ENCODE results near the gene CATSPERB. TPM values are rescaled to one million over a fixed set of nuclear protein-coding genes. Genes with fewer than 3 reads are reported as not detected.

CATSPERB gene
- total RNA-seq, 1 donor from 2014 or later = 5.6 TPM

- Mint-ChIP-seq H3K9me3 (ENCODE audit: low read depth) (no peaks in the 10 kb centered on the region), H3K27ac (no peak overlapping the region), H3K36me3 (ENCODE audit: insufficient read depth) (peaks cover 4% of the 10 kb centered on the region), H3K4me3 (ENCODE audit: low read depth) (no peak overlapping the region), H3K4me1 (ENCODE audit: low read depth) (no peaks in the 10 kb centered on the region), H3K27me3 (no peaks in the 10 kb centered on the region)
- DNase-seq (ENCODE audit: low spot score, unreplicated experiment) = no peak
- no peak for TF ChIP-seq CTCF (IDR thresholded peaks at IDR 0.05; ENCODE audit: unreplicated experiment)
Observed at GRCh38 chr14:91770185-91770584, 38.3 kb upstream of the CATSPERB start.

- Mint-ChIP-seq H3K36me3 (ENCODE audit: insufficient read depth) (peaks cover 8% of the 10 kb centered on the region), H3K9me3 (ENCODE audit: low read depth) (peaks cover 5% of the 10 kb centered on the region), H3K27me3 (no peaks in the 10 kb centered on the region), H3K4me1 (ENCODE audit: low read depth) (peaks cover 6% of the 10 kb centered on the region), H3K27ac (no peak overlapping the region), H3K4me3 (ENCODE audit: low read depth) (no peak overlapping the region)
- DNase-seq (ENCODE audit: low spot score, unreplicated experiment) = no peak
- no peak for TF ChIP-seq CTCF (IDR thresholded peaks at IDR 0.05; ENCODE audit: unreplicated experiment)
Observed at GRCh38 chr14:91755570-91756295, 23.8 kb upstream of the CATSPERB start.

DNA sequence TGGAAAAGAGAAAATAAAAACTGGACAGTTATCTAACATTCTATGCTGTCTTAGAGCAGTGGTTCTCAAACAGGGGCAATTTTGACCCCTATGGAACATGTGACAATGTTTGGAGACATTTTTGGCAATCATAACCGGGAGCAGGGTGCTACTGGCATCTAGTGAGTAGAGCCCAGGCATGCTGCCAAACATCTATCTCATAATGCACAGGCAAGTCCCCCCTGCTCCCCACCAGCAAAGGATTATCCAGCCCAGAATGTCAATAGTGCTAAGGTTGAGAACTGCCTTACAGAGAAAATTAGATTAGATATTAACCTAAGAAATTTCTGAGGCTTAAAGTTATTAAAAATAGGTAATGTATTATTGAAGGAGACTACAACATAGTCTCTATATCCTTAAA is 22.9 kb upstream of the CATSPERB start:
- Mint-ChIP-seq H3K27ac (no peak overlapping the region), H3K27me3 (no peaks in the 10 kb centered on the region), H3K36me3 (ENCODE audit: insufficient read depth) (peaks cover 5% of the 10 kb centered on the region), H3K4me1 (ENCODE audit: low read depth) (peaks cover 6% of the 10 kb centered on the region), H3K4me3 (ENCODE audit: low read depth) (no peak overlapping the region), H3K9me3 (ENCODE audit: low read depth) (no peaks in the 10 kb centered on the region)
- no peak for DNase-seq (ENCODE audit: low spot score, unreplicated experiment)
- TF ChIP-seq CTCF (IDR thresholded peaks at IDR 0.05; ENCODE audit: unreplicated experiment) = no peak

- TF ChIP-seq CTCF (IDR thresholded peaks at IDR 0.05; ENCODE audit: unreplicated experiment) = no peak
- Mint-ChIP-seq H3K36me3 (ENCODE audit: insufficient read depth) (peaks cover 2% of the 10 kb centered on the region), H3K4me3 (ENCODE audit: low read depth) (no peak overlapping the region)
Observed at GRCh38 chr14:91754185-91754584, 22.3 kb upstream of the CATSPERB start.

GRCh38 chr14:91753501-91754128 is 21.7 kb upstream of the CATSPERB start:
- Mint-ChIP-seq H3K4me3 (ENCODE audit: low read depth) (no peak overlapping the region), H3K4me1 (ENCODE audit: low read depth) (peaks cover 6% of the 10 kb centered on the region), H3K27me3 (no peaks in the 10 kb centered on the region), H3K36me3 (ENCODE audit: insufficient read depth) (no peaks in the 10 kb centered on the region), H3K27ac (no peak overlapping the region), H3K9me3 (ENCODE audit: low read depth) (no peaks in the 10 kb centered on the region)
- TF ChIP-seq CTCF (IDR thresholded peaks at IDR 0.05; ENCODE audit: unreplicated experiment) = no peak
- no peak for DNase-seq (ENCODE audit: low spot score, unreplicated experiment)

More at GRCh38 chr14:91754185-91754584, 22.3 kb upstream of the CATSPERB start:
- Mint-ChIP-seq H3K9me3 (ENCODE audit: low read depth) (no peaks in the 10 kb centered on the region), H3K27me3 (no peaks in the 10 kb centered on the region), H3K4me1 (ENCODE audit: low read depth) (peaks cover 6% of the 10 kb centered on the region), H3K27ac (no peak overlapping the region)
- no peak for DNase-seq (ENCODE audit: low spot score, unreplicated experiment)
